Stimulated activated CD8-positive, alpha-beta memory T cell treated with anti-CD3 and anti-CD28 coated beads, Interleukin-12 subunit alpha, Interleukin-12 subunit beta, amount 100 ng/mL, for 1 hour (primary cell): ENCODE results near the gene MRPL40.

Experiments
- DNase-seq: peaks from one replicate; pipeline ENCODE4 v3.0.0-alpha.2; 2020; ENCODE audit warnings: low read depth

Gene MRPL40

DNA sequence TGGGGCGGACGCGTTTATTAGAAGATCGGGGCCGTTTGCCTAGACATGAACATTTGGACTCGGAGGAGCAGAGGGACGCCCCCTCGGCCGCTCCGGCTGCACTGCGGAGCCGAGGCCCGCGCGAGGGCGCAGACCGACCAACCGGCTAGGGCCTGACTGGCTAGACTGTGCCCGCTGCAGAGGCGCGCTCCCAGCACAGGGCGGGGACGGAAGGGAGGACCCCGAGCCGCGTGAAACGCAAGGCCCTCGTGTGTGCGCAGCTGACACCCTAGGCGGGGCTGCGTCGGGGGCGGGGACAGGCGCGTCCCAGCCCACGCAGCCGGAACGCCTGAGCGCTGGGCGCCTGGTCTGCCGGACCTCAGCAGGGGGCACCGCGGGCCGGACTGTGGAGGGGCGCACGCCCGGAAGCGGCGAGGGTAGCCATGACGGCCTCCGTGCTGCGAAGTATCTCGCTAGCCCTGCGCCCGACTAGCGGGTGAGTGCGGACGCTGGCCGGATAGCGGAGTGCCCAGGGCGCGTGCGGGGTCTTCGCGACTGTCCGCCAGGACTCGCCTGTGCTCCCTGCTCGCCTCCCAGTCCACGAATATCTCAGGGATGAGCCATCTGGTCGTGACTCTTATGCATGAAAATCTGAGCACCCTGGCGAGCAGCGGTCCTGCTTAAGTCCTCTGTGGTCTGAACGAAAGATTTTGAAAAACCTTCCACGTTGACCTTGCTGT is at the start of gene MRPL40:
Gene MRPL40 (plus strand): TSS at position 413 of the 719 bp plus-strand sequence. CDS start 10 bp downstream, at position 423.
- DNase-seq: peak; percentile 78

DNA sequence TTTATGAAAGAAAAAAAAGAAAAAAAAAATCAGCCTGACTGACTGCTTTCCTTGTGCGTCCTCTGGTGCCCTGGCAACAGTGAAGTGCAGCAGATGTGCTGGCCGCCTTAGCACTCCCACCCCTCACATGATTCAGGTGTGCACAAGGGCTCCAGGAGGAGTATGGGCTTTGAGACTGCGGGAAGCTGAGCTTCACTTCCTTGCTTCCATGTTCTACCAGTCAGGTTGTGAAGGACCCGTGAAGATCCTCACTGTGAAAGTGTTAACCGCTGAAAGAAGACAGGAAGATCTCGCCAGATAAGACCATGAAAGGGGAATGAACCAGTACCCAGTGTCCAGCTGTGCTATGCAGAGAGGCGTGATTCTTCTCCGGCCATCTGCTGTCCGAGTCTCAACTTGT is 49.1 kb upstream of the MRPL40 start:
- no peak for DNase-seq

DNA sequence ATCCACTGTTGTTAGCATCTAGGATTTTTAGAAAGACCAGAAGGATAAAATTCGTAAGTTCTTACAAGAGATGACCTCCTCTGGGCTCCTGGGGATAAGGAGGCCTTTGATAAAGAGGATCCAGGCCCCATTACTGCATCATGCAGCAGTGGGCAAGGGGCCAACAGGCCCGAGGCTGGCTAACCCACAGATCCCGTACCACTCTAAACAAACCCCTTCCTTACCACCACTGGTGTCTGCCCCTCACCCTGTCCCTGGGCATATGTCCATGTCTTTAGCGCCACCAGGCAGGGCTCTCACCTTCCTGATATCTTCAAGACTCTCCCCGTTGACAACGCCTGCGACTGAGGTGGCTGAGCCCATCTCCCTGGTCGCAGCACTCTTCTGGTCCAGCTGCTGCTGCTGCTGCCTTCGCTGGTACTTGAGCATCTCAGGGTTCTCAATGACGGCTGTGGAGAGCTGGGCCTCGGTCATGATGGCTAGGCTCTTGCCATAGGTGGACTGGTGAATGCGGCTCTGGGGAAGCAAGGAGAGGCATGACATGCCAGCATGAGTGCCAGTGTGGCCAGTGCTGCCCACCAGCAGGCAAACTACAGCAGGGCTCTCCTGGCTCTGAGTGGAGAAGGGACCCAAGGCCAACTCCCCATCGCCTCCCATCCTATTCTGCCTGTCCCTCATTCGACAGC is 47.0 kb upstream of the MRPL40 start:
- no peak for DNase-seq

DNA sequence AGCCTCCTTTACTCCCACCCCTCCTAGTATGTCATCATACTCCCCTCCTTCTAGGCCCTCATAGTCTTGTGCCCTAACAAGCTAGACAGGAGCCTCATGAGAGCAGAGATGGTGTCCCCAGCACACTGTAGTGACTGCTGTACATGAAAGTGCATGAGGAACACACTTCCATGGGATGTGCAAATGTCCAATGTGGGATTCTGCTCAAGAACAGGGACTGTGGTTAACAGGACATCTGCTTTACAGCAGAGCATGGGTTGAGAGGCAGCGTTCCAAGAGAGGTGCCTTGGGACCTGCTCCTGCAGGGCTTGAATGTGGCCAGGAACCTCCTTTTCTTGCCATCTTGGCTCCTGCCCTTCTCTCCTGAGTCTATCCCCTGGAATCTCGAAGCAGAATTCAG is 46.1 kb upstream of the MRPL40 start:
- DNase-seq: no peak

DNA sequence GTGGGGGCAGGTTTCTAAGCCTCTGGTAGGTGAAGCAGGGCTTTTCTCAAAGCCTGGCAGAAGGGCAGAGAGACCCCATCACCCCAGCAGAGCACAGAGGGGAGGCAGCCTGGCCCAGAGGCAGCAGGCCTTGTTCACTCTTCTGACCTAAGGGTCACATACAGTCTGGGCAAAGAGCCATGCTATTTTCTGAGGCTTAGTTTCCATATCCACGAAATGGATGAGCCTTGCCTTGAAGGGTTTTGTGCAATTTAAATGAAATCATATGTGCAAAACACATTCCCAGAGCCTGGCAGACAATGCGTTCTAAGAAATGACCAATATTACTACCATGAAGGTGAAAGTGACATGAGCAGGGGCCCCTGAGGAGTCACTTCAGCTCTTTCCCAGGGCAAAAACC is 45.3 kb upstream of the MRPL40 start:
- DNase-seq: no peak

DNA sequence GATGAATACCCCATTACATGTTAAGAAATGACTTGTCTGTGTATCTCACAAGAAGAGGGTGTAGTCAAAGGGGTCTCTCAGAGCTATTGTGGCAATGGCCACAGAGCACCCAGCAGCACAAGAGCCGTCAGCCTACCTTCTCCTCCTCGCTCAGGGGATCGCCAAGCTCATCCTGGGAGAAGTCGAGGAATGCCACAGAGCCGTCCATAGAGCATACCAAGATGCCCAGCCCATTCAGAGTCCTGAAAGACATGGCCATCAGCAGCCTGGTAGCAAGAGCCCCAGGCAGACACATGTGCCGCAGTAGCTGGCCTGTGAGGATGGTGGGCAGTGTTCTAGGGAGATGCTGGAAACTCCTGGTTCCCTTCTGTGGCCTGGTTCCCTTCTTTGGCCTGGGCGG is 44.8 kb upstream of the MRPL40 start:
- no peak for DNase-seq

DNA sequence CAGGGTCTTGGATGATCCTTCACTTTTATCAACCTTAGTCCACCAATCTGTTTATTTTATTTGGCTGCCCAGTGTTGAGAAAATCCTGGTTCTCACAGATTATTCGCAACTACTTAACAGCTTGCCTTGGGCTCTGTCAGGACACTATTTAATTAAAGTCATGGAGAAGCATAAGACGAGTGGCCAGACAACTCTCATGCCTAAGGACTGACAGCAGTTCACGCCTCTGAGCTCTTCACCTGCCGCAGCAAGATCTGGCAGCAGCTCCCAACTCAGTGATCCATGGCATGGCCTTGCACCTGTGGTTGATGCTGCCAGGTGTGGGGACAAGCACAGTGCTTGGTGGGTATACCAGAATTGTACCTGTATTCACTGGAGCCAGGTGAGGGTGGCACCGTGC is 38.6 kb upstream of the MRPL40 start:
- DNase-seq: no peak

DNA sequence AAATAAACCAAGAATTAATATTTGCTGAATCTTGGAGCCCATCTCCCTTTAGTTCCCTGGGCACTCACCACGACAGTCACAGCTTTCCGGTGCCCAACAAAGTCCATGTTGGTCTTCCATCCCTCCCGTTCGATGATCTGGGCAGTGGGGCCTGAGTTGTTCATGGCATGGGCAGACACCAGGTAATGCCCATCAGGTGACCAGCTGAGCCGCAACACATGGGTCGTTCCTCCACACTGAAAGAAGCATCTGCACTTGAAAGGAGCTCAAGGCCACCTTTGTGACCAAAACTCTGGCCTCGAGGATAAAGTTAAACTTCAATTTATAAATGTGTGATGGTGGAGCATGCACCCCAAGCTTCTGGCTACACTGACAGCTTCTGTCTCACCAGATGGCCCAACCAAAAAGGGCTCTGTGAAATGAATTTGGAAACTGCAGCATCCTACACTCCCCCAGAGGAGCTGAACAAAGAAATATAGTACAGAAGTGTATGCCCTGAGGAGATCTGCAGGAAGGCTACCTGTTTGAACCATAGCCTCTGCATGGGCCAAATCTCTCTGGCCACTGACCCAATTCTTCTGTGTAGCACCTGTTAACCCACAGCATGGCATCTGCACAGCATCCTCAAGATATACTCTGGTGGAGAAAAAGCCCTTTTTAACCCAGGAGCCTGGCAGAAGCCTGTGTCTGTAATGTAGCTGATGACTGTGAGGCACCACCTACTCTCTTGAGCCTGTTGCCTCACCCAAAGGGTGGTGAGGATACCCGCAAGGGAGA is 37.9 kb upstream of the MRPL40 start:
- DNase-seq: no peak

DNA sequence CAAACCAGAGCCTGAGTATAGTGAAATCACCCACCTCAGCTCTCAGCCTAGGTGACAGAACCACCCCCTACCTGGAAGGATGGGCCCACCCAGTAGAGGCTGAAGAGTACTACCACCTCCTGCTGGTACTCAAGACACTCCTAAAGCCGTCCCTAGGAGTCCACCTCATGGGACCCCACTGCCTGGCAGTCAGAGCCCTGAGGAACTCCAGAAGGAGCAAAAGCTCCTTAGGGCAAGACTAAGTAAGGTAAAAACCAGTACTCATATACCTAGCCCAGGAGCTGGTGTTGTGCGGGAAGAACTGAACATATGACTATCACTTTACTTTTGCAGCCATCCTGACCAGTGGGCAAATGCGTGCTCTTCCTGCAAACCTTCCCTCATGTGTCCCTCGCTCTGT is 37.1 kb upstream of the MRPL40 start:
- no peak for DNase-seq

DNA sequence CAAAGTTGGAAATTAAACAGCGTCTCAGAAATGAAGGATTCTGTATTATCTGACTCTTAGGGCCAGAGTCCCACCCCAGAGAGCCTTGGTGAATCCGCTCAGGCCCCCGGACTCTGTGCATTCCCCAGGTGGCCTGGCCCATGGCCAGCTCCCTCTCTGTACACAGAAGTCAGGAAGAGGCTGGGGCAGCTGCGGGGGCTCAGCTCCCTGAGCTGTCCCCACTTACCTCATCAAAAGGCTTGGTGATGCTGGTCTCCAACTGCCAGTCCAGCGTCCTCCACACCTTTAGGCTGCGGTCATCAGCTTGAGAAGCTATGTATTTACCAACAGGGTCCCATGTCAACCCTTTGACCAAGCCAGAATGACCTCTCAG is 35.8 kb upstream of the MRPL40 start:
- DNase-seq: no peak

DNA sequence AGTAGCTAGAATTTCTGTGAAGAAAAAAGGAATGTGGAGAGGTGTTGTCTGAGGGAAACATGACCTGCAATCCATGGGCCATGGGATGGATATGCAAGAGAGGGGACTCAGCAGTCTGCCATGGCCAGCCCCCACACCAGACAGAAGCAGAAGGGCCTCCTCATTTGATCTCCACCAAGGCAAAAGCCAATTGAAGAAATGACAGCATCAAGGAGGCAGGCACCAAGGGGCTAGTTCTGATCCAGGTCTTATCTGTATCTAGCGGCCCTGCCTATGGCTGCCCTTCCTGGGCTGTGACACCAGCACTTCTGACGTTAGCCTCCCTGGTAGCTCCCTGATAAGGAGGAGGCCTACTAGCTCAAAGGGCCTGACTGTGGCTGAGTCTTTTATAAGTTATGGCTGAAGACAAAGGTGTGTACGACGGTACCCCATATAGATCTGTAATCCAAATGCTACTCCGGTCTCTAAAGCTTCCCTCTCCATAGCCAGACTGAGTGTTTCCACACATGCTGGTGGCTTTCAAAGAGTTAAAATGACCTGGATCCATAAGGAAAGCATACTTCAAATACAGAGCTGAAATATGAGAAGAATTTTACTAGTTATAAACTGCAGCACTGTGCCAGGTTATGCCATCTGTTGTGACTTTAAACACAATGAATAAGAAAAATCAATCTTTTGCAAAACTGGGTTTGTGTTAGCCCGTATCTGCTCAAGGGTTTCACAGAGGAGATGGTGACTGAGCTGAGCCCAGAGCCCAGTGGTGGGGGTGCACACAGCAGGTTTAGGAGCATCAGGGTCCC is 35.2 kb upstream of the MRPL40 start:
- DNase-seq: no peak

DNA sequence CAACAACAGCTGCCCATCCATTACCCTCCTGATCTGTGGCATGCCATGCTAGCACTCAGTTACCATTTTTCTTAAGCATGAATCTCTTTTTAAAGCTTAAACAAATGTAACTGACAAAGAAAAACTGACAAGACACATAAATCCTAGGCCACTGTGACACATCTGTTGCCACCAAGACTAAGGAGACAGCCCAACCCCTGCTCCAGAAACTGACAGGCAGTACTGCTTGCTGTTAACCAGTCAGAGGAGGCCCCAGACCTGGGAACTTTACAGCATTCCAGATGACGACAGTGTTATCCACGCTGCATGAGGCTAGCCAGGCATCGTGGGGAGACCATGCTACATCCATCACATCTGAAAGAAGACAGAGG is 34.6 kb upstream of the MRPL40 start:
- no peak for DNase-seq

DNA sequence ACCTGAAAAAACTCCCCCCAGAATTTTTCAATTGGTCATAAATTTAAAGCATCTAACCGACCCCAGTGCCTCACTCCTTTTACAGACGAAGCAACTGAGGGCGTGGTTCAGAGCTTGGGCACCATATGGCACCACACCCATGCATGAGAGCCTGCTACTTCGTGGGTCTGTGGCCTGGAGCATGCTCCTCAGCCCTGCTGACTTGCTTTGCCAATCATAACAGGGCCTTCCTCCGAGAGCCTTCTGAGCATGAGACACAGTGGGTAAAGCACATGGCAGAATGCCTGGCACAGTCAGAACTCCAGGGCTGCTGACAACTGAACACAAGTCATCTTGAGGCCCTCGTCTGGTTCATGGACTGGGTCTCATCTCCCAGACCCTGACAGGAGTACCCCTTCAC is 34.1 kb upstream of the MRPL40 start:
- no peak for DNase-seq

DNA sequence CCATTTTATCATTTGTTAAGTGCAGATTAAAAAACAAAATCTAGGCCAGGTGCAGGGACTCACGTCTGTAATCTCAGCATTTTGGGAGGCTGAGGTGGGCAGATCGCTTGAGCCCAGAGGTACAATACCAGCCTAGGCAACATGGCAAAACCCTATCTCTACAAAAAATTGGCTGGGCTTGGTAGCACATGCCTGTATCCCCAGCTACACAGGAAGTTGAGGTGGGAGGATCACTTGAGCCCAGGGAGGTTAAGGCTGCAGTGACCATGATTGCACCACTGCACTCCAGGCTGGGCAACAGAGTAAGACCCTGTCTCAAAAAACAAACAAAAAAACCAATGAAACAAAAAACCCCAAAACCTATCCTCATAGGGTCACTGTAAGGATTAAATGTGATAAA is 33.7 kb upstream of the MRPL40 start:
- DNase-seq: no peak

DNA sequence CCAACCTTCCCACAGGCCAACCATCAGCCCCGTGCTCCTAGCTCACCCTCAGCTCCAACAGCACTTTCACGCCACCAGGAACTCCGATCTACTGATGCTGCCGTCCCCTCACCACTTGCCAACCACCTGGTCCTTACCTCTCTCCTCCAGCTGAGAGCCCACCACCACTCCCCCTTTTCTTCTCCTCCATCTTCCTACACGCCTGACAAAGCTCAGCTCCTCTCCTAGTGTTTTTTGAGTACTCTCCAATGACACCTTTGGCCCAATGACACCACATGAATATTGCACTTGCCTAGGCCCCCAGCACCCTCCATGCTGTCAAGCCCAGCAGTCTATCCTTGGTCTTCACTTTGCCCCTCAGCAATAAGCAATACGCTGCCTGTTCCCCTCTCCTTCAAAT is 31.5 kb upstream of the MRPL40 start:
- no peak for DNase-seq

DNA sequence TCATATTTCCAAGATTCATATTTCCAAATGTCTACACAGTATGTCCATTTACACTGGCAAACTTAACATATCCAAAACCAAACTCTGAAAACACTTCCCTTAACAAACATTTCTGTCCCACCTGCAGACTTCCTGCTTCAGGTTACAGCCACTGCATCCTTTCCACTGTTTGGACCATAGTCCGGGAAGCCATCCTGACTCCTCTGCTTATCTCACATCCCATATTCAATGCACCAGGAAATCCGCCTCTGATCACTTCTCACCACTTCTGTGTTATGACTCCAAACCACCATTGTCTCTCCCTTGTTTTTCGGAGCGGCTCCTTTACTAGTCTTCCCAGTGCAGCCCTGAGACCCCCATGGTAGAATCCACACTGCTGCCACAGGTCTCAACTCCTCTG is 30.9 kb upstream of the MRPL40 start:
- DNase-seq: no peak

DNA sequence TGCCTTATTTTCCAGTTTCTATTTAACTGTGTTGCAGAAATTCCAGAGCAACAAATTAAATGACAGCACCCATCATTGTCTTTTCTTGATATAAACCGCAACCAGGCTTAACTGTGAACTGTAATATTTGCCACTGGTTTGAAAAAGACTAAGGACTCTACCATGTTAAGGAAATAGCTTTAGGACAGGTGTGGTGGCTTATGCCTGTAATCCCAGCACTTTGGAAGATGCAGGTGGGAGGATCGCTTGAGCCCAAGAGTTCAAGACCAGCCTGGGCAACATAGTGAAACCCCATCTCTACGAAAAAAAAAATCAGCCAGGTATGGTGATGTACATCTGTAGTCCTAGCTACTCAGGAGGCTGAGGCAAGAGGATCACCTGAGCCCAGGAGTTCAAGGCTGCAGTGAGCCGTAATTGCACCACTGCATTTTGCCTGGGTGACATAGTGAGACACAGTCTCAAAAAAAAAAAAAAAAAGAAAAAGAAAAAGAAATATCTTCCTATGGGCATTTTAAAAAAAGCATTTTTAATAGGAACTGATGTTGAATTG is 29.6 kb upstream of the MRPL40 start:
- no peak for DNase-seq

DNA sequence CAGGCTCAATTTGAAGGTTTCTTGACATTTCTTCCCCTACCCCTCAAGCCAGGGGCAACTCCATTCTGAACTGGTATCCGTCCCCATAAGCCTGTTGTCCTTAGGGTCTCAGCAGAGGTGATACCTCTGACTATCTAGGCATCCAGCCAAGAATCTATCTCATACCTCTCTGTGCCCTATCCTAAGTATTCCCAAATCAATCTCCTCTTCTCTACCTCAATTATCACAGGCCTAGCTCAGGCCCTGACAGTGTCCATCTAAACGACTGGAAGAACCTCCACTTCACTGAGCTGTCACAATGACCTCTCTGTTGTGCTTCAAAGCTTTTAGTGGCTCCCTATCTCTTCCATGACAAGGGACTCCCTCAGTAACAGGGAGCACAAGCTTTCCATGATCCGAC is 27.7 kb upstream of the MRPL40 start:
- DNase-seq: no peak

DNA sequence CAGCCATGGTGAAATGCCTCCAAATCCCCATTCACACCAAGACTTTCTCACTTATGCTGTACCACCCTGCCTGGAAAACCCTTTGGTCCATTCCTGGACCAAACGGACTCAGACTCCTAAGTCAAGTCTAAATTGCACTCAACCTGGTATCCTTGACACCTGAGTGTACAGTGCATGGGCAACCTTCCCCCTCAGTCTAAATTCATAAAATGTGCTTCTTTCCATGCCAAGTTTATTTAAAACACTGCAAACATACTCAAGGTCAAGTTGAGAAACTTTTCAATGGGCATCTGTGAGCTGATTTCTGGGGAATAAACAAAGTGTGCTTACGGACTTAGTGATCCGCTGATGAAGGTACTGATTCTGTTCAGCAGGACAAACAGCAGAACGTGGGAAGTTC is 27.2 kb upstream of the MRPL40 start:
- DNase-seq: no peak

DNA sequence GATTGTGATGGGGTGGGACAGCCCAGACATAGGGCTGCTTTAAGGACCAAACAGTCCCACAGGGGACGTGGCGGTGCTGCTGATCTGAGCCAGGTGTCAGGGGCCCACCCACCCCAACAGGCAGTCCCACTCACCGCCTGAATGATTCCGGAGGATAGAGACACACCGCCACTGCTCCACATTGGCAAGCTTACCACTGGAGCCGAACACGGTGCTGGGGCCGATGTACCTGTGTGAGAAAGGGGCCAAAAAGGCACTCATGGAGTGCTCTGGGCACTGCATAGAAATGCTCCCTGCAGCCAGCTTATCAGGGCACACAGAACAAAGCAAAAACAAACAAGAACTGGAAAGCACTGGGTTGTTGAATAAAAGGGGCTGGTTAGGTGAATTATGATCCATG is 26.7 kb upstream of the MRPL40 start:
- DNase-seq: no peak

DNA sequence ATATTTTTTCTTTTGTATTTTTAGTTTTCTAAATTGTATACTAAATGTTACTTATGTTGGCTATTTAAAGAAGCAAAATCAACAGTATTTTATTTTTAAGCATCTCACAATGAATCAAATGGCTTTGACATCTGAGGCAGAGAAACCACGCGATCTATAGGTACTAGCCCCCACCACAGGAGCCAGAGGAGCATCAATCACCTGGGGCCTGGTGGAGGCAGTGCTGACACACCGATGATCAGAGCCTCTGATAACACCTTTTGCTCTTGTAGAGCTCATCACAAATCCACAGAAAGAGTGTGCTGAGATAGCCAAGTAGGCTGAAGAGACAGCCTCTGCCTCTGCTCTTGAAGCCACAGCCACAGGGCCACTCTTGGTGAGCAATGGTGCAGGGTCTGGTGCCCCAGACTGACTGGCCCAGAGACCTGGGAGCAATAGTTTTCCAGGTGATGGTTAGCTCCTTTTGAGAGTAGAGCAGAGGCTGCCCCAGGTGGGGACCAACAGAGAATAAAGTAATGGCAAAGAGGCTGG is 26.0 kb upstream of the MRPL40 start:
- DNase-seq: no peak

DNA sequence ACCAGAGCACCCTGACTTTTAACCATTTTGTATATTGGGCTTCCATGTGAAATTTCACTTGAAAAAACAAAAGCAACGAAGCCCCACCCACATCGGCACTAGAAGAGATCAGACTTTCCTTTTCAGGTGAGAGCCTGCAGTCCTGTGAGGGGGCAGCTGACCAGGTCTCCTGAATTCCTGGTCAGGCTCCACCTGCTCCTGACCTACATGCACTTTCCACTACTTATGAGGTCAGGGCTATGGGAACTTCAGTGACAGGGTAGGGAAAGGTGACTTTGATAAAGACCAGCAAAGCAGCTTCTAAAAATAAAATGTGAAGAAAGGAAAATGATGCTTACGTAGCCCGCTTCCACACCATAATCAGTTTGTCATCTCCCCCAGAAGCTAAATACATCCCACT is 25.5 kb upstream of the MRPL40 start:
- DNase-seq: no peak
